ENCODE data around the gene ABHD3.
"Not testable (repeated sequence)": the region's sequence is repeated elsewhere in the genome, so short reads cannot be mapped to it uniquely, and the experiment has no call there.

ABHD3 gene

GRCh38 chr18:21650311-21650710 is 54.3 kb downstream of the ABHD3 start:
- DNase-seq (ENCODE audit: low read depth in 2 of 2), result no peak

GRCh38 chr18:21640375-21640774 is 64.2 kb downstream of the ABHD3 start:
- DNase-seq (ENCODE audit: low read depth in 2 of 2), result not testable (repeated sequence)

- no peak for DNase-seq (ENCODE audit: low read depth in 2 of 2)
These were observed 65.8 kb downstream of the ABHD3 start for GRCh38 chr18:21638822-21639221.

- DNase-seq (ENCODE audit: low read depth in 2 of 2), result no peak
These were observed 67.8 kb downstream of the ABHD3 start for GRCh38 chr18:21636769-21637168.

GRCh38 chr18:21634588-21635199 is 69.9 kb downstream of the ABHD3 start:
- no peak for DNase-seq (ENCODE audit: low read depth in 2 of 2)

GRCh38 chr18:21632393-21632792 is 72.2 kb downstream of the ABHD3 start:
- DNase-seq (ENCODE audit: low read depth in 2 of 2), result no peak

- DNase-seq (ENCODE audit: low read depth in 2 of 2), result no peak
These were observed 75.3 kb downstream of the ABHD3 start for GRCh38 chr18:21629089-21629832.

GRCh38 chr18:21621640-21622039 is 82.9 kb downstream of the ABHD3 start:
- not testable (repeated sequence) for DNase-seq (ENCODE audit: low read depth in 2 of 2)

- DNase-seq (ENCODE audit: low read depth in 2 of 2), result peak; percentile 83 to 85
These were observed 92.2 kb downstream of the ABHD3 start, which contains the start of gene SNRPD1 for GRCh38 chr18:21612125-21613039. SNRPD1 (plus strand) TSS chr18:21612314; CDS start chr18:21612430, 116 bp downstream.

- DNase-seq (ENCODE audit: low read depth in 2 of 2), result not testable (repeated sequence)
These were observed 93.0 kb downstream of the ABHD3 start for GRCh38 chr18:21611401-21612124.

GRCh38 chr18:21605213-21605612 is 99.4 kb downstream of the ABHD3 start:
- no peak for DNase-seq (ENCODE audit: low read depth in 2 of 2)

GRCh38 chr18:21604671-21605070 is 99.9 kb downstream of the ABHD3 start:
- DNase-seq (ENCODE audit: low read depth in 2 of 2), result no peak

GRCh38 chr18:21602299-21602587 is 102.3 kb downstream of the ABHD3 start:
- no peak for DNase-seq (ENCODE audit: low read depth in 2 of 2)
